Measurements from ENCODE around the gene MRPS18A.

- TF ChIP-seq, protein P1, sequence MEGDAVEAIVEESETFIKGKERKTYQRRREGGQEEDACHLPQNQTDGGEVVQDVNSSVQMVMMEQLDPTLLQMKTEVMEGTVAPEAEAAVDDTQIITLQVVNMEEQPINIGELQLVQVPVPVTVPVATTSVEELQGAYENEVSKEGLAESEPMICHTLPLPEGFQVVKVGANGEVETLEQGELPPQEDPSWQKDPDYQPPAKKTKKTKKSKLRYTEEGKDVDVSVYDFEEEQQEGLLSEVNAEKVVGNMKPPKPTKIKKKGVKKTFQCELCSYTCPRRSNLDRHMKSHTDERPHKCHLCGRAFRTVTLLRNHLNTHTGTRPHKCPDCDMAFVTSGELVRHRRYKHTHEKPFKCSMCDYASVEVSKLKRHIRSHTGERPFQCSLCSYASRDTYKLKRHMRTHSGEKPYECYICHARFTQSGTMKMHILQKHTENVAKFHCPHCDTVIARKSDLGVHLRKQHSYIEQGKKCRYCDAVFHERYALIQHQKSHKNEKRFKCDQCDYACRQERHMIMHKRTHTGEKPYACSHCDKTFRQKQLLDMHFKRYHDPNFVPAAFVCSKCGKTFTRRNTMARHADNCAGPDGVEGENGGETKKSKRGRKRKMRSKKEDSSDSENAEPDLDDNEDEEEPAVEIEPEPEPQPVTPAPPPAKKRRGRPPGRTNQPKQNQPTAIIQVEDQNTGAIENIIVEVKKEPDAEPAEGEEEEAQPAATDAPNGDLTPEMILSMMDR (IDR thresholded peaks at IDR 0.05; ENCODE audit: insufficient read depth, low read length, poor library complexity, severe bottlenecking), result no peak
- no peak for TF ChIP-seq EZH2phosphoT487 (conservative IDR thresholded peaks at IDR 0.05; ENCODE audit: low read length)
Measured at GRCh38 chr6:43665376-43665775, 22.2 kb downstream of the MRPS18A start.
